A549 treated with GW870086 at 1 μM for 4 hours (cell line): ENCODE results near the gene BRPF1. TPM values are rescaled to one million over a fixed set of nuclear protein-coding genes. Genes with fewer than 3 reads are reported as not detected.

Experiments
- total RNA-seq: library from RNA; stranded (reverse); fragments of 200-300 nt; extraction: Qiagen RNA extraction; gene quantifications from 5 replicates; pipeline ENCODE4 v1.2.3, GENCODE V29; 2022; ENCODE audit warnings: low read depth

The BRPF1 gene
- 15.1 to 21.6 TPM (median 18.4 TPM) in 5 replicates for total RNA-seq

GRCh38 chr3:9731206-9732079 lies at the start of gene BRPF1:
BRPF1 (plus strand) TSS chr3:9731735; CDS start chr3:9734141, 2,406 bp downstream.

GRCh38 chr3:9703736-9704346 lies 27.7 kb upstream of the BRPF1 start, which contains the start of gene CPNE9:
CPNE9 (plus strand) TSS chr3:9703833; CDS start chr3:9703997, 164 bp downstream.

GRCh38 chr3:9749645-9750555 lies 18.4 kb downstream of the BRPF1 start, which contains the start of gene OGG1:
OGG1 (plus strand) TSS chr3:9749952; CDS start chr3:9750287, 335 bp downstream.

GRCh38 chr3:9769426-9770275 lies 38.1 kb downstream of the BRPF1 start, which contains the start of gene CAMK1:
CAMK1 (minus strand) TSS chr3:9769947; CDS start chr3:9767749, 2,198 bp downstream.

GRCh38 chr3:9792405-9793160 lies 61.0 kb downstream of the BRPF1 start, which contains the start of the genes ARPC4 and TADA3:
ARPC4 (plus strand) TSS chr3:9793082; CDS start chr3:9793122, 40 bp downstream.
TADA3 (minus strand) TSS chr3:9792473; CDS start chr3:9791466, 1,007 bp downstream.

Other genes starting within 250 kb of the BRPF1 start
- 0.06 to 0.30 TPM (median 0.08 TPM) in 5 replicates for gene LHFPL4, start 177.9 kb upstream of the BRPF1 start, total RNA-seq
- gene MTMR14, start 82.2 kb upstream of the BRPF1 start, total RNA-seq = 26.9 to 30.6 TPM (median 29.4 TPM) in 5 replicates
- gene CPNE9, start 27.9 kb upstream of the BRPF1 start, total RNA-seq = 0.08 to 0.37 TPM (median 0.15 TPM) in 5 replicates
- gene OGG1, start 18.2 kb downstream of the BRPF1 start, total RNA-seq = 11.4 to 18.9 TPM (median 16.5 TPM) in 5 replicates
- gene CAMK1, start 38.2 kb downstream of the BRPF1 start, total RNA-seq = 15.3 to 18.5 TPM (median 16.8 TPM) in 5 replicates
- gene TADA3, start 60.7 kb downstream of the BRPF1 start, total RNA-seq = 51.8 to 60.8 TPM (median 59.9 TPM) in 5 replicates
- gene ARPC4, start 61.3 kb downstream of the BRPF1 start, total RNA-seq = 151 to 231 TPM (median 160 TPM) in 5 replicates
- gene TTLL3, start 78.5 kb downstream of the BRPF1 start, total RNA-seq = 4.9 to 8.8 TPM (median 6.8 TPM) in 5 replicates
- 50.3 to 54.1 TPM (median 53.7 TPM) in 5 replicates for gene RPUSD3, start 112.3 kb downstream of the BRPF1 start, total RNA-seq
- gene CIDEC, start 148.5 kb downstream of the BRPF1 start, total RNA-seq = 35.1 to 45.7 TPM (median 37.0 TPM) in 5 replicates
- gene JAGN1, start 158.9 kb downstream of the BRPF1 start, total RNA-seq = 80.7 to 106 TPM (median 91.1 TPM) in 5 replicates
- gene IL17RE, start 171.1 kb downstream of the BRPF1 start, total RNA-seq = 1.1 to 2.4 TPM (median 2.2 TPM) in 5 replicates
- 27.9 to 29.8 TPM (median 28.7 TPM) in 5 replicates for gene IL17RC, start 185.4 kb downstream of the BRPF1 start, total RNA-seq
- gene CRELD1, start 202.1 kb downstream of the BRPF1 start, total RNA-seq = 12.0 to 13.4 TPM (median 13.0 TPM) in 5 replicates
- gene PRRT3, start 220.7 kb downstream of the BRPF1 start, total RNA-seq = 1.1 to 1.8 TPM (median 1.7 TPM) in 5 replicates